ENCODE measurements around the gene OPCML.

GRCh38 chr11:132881622-132882021, 650.7 kb downstream of the OPCML start:
- TF ChIP-seq CTCF (IDR thresholded peaks at IDR 0.05; ENCODE audit: insufficient read depth, low read length) = no peak
- TF ChIP-seq, protein P1, sequence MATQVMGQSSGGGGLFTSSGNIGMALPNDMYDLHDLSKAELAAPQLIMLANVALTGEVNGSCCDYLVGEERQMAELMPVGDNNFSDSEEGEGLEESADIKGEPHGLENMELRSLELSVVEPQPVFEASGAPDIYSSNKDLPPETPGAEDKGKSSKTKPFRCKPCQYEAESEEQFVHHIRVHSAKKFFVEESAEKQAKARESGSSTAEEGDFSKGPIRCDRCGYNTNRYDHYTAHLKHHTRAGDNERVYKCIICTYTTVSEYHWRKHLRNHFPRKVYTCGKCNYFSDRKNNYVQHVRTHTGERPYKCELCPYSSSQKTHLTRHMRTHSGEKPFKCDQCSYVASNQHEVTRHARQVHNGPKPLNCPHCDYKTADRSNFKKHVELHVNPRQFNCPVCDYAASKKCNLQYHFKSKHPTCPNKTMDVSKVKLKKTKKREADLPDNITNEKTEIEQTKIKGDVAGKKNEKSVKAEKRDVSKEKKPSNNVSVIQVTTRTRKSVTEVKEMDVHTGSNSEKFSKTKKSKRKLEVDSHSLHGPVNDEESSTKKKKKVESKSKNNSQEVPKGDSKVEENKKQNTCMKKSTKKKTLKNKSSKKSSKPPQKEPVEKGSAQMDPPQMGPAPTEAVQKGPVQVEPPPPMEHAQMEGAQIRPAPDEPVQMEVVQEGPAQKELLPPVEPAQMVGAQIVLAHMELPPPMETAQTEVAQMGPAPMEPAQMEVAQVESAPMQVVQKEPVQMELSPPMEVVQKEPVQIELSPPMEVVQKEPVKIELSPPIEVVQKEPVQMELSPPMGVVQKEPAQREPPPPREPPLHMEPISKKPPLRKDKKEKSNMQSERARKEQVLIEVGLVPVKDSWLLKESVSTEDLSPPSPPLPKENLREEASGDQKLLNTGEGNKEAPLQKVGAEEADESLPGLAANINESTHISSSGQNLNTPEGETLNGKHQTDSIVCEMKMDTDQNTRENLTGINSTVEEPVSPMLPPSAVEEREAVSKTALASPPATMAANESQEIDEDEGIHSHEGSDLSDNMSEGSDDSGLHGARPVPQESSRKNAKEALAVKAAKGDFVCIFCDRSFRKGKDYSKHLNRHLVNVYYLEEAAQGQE (IDR thresholded peaks at IDR 0.05; ENCODE audit: insufficient replicate concordance, low read depth) = no peak
- TF ChIP-seq POLR2AphosphoS5 (IDR thresholded peaks at IDR 0.05; ENCODE audit: low read depth) = no peak

Data from HL-60 (cell line).